HG02610 (cell line): Measurements from ENCODE around the gene ZNF384.
A peak's percentile ranks its signal among the peaks of the same experiment; 100 is the strongest.
"Not testable (repeated sequence)": the region's sequence is repeated elsewhere in the genome, so short reads cannot be mapped to it uniquely, and the experiment has no call there.

Experiments used
- ATAC-seq: cut with Tn5 transposase; IDR thresholded peaks from one replicate; pipeline ENCODE4 v1.9.1; 2021; ENCODE audit warnings: mild to moderate bottlenecking, moderate library complexity; ENCODE audit not compliant: unreplicated experiment

The ZNF384 gene

DNA sequence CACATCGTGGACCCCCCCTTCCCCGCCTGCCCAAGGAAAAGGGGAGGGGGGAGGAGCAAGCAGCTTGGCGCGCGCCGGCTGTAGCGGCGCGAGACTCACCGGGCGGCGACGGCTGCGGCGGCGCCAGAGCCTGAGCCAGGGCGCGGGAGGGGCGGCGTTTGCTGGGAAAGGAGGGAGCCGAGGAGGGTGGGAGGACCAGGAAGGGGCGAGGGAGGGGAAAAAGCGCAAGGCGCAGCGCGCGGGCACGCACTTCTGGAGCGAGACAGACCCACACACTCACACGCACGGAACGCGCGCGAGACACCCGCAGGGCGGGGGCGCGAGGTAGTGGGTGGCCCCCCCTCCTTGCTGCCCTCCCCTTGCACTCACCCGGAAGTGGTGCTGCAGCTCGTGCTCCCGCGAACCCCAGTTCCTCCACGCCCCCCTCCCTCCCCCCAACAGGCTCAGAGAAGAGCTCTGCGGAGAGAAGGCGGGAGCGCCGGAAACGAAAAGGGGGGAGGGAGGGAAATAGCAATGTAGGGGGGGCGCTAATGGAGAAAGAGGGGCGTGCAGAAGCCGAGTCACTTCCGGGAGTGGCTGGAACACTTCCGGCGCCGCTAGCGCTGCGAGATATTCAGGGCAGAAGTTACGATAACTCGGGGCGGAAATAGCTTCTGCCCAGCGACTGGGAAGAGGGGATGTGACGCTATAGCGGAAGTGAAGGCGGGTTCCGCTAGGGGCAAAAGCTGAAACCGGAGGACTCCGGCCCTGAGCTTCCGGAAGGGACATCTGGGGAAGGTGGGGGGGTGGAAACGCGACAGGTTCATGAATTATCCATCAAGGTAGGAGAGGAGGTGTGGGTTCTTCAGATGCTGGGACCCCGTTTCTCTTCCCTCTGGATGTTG, at the start of gene ZNF384:
Gene ZNF384 (minus strand): TSS at position 377 of the 884 bp plus-strand sequence. CDS start 9,855 bp downstream, outside the sequence.
- peak; percentile 83 for ATAC-seq

DNA sequence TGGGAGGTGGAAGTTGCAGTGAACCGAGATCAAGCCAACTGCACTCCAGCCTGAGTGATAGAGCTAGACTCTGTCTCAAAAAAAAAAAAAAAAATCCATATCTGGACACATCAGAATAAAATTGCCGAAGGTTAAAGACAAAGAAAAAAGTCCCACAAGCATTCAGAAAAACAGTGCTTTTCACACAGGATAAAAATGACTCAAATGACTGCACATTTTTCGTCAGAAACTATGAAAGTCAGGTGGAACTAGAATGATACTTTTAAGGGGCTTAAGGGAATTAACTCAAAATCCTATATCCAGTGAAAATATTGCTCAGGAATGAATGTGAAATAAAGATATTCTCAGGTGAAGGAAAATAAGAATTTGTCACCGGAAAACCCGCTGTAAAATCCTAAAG, 47.6 kb upstream of the ZNF384 start:
- no peak for ATAC-seq

DNA sequence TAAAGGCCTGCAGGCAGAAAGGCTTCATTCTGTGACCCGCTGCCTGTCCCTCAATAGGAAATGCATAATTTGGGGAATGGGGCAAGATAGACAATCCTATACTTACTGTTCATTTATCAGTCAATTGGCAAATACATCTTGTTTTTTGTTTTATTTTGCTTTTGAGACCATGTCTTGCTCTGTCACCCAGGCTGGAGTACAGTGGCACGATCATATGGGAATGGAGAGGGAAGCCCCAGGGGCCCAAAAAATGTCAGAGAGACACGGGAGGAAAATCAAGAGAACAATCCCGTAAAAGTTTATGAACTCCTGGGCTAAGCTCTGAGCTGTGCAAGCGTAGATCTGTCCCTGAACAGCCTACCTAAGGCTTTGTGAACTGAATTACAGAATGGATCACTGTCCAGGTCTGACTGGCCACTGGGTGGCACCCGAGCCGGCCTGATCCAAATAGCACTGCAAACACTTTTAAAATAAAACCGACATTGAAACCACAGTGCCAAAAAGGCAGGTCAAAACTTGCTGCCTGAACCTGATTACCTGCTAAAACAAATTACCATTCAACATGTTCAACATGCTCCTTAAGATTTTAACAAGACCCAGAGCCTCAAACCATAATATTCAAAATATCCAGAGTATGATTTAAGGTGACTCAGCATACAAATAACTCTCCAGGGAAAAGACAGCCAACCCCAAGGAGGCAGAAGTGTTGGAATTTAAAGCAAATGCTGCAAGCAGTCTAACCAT, 46.4 kb upstream of the ZNF384 start:
- no peak for ATAC-seq

DNA sequence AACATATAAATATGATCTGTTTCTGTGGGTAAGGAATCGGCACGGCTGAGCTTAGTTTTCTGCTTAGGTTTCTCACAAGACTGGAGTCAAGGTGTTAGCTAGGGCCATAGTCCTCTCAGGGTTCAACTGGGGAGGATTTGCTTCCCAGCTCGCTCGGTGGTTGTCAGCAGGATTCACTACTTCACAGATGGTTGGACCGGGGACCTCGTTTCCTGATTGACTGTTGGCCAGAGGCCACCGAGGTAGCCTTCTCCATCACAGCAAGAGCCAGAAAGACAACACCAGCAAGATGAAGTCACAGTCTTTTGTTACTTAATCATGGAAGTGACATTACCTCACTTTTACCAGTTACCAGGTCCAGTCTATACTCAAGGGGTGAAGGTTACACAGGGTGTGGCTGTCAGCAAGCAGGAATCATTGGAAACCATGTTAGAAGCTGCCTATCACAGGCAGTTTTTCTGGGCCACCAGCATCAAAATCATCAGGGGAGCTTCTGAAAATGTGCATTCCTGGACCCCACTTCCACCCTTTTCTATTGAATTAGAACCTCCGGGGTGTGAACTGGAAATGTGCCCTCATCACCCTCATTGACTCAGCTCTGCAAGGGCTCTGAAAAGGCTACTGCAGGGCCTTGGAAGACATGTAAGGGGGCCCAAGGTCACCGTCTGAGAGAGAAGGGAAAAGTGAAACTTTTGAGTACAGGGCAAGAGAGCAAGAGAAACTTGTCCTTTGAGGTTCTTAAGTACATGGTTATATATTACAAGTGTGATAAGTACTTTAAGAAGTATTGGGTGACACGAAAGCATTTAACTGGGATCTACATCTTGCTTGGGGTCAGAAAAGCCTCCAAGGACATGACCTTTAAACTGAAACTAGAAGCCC, 45.6 kb upstream of the ZNF384 start:
- no peak for ATAC-seq

DNA sequence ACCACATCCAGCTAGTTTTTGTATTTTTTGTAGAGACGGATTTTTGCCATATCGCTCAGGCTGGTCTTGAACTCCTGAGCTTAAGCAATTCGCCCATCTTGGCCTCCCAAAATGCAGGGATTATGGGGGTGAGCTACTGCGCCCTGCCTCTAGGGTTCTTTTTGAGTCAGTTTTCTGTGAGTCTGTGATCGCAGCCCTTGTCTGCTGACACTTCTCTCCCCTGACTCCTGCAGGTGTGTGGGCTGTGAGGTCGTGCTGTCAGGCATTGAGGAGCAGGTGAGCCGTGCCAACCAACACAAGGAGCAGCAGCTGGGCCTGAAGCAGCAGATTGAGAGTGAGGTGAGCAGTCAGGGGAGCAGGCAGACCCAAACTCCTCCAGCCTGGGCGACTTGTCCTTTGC, 41.0 kb upstream of the ZNF384 start:
- no peak for ATAC-seq

DNA sequence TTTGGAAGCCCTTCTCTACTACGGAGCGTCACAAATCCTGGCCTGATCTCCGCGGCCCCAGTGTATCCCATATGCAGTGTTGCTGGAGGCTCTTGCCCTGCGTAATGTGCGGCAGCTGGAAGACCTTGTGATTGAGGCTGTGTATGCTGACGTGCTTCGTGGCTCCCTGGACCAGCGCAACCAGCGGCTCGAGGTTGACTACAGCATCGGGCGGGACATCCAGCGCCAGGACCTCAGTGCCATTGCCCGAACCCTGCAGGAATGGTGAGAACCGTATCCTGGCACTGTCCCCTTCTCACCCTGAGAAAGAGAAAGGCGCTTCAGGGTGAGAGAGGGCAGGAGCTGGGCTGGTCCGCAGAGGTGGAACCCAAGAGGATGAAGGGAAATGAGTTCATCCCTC, 40.0 kb upstream of the ZNF384 start:
- no peak for ATAC-seq

DNA sequence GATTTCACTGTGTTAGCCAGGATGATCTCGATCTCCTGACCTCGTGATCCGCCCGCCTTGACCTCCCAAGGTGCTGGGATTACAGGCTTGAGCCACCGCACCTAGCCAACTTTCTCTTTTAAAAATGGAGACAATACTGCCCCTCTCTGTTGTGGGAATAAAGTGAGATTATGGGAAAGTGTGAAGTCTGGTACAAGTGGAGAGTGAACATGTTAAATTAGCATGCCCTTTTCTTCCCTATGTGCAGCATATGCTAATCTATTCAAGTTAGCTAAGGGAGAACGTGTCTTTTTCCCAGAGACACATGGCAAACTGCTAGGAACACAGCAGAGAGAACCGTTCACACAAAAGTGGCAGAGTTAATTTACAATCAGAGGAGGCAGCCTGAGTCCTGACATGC, 36.2 kb upstream of the ZNF384 start:
- no peak for ATAC-seq

DNA sequence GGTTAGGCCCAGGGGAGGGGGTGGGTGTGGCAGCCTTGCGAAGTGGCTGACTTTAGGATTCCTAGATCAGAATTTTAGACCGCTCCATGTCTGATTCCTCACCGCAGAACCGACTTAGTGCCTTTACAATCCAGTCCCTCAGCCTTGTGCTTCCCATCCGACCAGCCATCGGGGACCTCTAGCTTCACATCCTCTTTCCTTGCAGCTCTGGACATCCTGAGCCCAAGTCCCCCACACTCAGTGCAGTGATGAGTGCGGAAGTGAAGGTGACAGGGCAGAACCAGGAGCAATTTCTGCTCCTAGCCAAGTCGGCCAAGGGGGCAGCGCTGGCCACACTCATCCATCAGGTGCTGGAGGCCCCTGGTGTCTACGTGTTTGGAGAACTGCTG, 35.2 kb upstream of the ZNF384 start:
- ATAC-seq = peak; percentile 18

DNA sequence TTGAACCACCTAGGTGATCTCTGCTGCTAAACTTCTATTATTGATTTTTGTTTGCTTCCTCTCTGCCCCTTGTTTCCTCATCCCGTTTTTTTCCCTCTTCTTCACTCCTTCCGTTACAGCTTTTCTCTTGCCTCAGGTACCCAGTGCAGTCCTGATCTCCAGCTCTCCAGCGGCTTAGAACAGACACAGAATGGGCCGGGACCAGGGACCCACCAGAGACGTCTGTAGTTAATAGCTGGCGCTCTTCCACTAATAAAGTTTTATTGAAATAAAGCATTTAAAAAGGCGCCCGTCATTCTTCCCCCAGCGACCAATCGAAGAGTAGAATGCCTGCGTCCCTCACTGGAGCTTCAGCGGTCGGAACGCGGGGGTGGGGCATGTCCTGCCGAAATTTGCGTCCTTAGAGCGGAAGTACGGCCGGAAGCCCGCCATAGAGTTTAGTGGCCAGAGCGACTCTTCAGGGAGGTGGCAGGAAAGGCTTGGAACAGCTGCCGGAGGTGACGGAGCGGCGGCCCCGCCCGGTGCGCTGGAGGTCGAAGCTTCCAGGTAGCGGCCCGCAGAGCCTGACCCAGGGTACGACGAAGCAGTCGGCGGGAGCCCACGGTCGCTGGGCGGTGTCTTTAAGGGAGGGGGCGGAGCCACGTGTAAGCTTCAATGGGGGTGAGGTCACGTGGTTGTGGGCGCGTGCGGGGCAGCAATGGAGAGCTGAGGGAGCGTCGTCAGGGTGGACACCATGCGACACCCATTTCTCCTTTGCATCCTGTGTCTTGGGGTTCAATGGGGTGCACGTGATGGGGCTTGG, 34.6 kb upstream of the ZNF384 start, which contains the start of gene COPS7A:
Gene COPS7A (plus strand): TSS at position 440 of the 802 bp plus-strand sequence. CDS start 611 bp downstream, outside the sequence.
- peak; percentile 93 for ATAC-seq

DNA sequence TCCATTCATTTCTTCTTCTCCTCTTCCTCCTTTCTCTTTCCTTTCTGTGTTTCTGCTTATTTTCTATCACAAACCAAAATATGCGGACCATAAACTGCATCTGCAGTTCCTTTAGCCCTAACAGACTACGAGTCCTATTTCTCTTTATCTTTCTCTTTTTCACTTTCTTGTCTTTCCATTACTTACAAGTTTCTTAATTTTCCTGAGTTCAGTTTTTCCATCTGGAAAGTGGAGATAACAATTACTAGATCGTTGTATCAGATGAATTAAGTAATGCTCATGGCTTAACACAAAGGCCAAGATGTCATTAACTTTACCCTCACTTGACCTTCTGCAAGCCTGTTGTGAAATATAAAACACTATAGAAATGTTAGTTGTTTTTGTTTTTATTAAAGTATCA, 33.7 kb upstream of the ZNF384 start:
- no peak for ATAC-seq

DNA sequence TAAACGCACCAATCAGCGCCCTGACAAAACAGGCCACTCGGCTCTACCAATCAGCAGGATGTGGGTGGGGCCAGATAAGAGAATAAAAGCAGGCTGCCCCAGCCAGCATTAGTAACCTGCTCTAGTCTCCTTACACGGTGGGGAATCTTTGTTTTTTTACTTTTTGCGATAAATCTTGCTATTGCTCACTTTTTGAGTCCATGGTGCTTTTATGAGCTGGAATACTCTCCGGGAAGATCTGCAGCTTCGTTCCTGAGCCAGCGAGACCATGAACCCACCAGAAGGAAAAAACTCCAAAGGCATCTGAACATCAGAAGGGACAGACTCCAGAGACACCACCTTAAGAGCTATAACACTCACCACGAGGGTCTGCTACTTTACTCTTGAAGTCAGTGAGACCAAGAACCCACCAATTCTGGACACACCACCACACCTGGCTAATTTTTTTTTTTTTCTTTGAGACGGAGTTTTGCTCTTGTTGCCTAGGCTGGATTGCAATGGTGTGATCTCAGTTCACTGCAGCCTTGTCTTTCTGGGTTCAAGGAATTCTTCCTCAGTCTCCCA, 27.8 kb upstream of the ZNF384 start:
- ATAC-seq = no peak

DNA sequence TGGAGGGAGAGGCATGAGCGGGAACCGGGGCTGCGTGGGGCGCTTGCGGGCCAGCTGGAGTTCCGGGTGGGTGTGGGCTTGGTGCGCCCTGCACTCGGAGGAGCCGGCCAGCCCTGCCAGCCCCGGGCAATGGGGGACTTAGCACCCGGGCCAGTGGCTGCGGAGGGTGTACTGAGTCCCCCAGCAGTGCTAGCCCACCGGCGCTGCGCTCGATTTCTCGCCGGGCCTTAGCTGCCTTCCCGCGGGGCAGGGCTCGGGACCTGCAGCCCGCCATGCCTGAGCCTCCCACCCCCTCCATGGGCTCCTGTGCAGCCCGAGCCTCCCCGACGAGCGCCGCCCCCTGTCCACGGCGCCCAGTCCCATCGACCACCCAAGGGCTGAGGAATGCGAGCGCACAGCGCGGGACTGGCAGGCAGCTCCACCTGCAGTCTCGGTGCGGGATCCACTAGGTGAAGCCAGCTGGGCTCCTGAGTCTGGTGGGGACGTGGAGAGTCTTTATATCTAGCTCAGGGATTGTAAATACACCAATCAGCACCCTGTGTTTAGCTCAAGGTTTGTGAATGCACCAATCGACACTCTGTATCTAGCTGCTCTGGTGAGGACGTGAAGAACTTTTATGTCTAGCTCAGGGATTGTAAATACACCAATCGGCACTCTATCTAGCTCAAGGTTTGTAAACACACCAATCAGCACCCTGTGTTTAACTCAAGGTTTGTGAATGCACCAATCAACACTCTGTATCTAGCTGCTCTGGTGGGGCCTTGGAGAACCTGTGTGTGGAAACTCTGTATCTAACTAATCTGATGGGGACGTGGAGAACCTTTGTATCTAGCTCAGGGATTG, 27.1 kb upstream of the ZNF384 start:
- not testable (repeated sequence) for ATAC-seq

DNA sequence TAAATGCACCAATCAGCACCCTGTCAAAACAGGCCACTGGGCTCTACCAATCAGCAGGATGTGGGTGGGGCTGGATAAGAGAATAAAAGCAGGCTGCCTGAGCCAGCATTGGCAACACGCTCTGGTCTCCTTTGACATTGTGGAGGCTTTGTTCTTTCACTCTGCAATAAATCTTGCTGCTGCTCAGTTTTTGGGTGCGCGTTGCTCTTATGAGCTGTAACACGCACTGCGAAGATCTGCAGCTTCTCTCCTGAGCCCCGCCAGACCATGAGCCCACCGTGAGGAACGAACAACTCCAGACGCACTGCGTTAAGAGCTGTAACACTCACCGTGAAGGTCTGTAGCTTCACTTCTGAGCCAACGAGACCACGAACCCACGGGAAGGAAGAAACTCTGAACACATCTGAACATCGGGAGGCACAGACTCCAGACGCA, 19.8 kb upstream of the ZNF384 start:
- ATAC-seq = no peak

DNA sequence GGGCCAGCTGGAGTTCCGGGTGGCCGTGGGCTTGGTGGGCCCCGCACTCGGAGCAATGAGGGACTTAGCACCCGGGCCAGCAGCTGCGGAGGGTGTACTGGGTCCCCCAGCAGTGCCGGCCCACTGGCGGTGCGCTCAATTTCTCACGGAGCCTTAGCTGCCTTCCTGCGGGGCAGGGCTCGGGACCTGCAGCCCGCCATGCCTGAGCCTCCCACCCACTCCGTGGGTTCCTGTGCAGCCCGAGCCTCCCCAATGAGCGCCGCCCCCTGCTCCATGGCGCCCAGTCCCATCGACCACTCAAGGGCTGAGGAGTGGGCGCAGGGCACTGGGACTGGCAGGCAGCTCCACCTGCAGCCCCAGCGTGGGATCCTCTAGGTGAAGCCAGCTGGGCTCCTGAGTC, 19.2 kb upstream of the ZNF384 start:
- ATAC-seq = not testable (repeated sequence)

DNA sequence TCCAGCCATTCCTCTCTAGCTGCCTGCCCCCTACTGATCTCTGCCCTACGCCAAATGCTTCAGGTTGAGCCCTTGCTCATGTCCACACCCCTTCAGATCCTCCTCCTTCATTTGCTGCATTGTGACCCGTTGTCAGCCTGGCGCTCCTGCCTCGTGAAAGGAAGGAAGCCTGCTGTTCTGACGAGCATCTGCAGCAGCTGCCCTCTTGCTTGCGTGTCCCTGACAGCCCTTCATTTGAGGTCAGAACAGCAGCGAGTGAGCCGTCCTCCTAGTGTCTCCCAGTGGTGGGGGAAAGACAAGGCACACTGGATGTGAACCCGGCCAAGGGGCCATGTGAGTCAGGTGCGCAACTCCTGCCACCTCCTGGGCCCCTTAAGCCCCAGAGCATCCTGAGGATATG, 14.5 kb upstream of the ZNF384 start:
- ATAC-seq = no peak

DNA sequence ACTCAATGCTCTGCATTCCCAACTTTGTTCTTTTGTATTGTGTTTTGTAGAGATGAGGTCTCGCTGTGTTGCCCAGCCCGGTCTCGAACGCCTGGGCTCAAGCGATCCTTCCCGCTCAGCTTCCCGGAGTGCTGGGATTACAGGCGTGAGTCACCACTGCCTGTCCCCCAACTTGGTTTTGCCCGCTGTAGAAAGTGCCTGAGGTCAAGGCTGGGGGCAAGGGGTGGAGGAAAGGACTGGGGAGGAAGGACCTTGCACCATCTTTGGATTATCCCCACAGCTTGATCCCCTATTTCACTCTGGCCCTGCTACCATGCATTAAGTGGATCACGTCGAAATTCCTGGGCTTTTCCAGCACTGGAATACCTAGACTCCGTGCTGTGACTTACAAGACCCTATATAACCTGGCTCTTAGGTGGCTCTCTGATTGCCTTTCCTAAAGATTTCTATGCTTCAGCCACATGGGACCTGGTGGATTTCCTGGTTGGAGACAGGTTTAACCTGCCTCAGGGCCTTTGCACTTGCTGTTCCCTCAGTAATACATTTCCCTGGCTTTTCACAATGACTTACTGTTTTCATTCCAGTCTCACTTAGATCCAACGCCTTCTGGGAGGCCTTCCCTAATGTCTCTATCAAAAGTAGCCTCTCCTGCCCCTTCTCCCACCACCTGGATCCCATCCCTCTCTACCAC, 12.0 kb upstream of the ZNF384 start:
- ATAC-seq = no peak

DNA sequence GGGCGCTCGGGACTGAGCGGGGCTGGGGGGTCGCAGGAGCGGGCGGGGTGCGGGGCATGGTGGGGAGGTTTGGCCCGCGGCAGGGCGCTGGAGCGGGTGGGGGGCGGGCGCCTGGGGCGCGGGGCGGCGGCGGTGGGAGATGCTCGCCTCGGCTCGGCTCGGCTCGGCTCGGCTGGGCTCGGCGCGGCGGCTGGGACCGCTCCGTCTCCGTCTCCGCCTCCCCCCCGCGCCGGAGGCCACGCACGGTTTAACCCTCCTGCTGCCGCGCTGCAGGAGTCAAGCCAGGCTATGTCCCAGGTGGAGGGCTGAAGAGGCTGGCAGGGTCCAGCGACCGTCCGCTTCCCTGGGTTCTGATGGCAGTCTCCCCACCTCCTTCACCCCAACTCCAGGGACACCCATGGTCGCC, 11.5 kb upstream of the ZNF384 start, which contains the start of gene PIANP:
Gene PIANP (minus strand): TSS at position 170 of the 406 bp plus-strand sequence. CDS start 2,754 bp downstream, outside the sequence.
- no peak for ATAC-seq

DNA sequence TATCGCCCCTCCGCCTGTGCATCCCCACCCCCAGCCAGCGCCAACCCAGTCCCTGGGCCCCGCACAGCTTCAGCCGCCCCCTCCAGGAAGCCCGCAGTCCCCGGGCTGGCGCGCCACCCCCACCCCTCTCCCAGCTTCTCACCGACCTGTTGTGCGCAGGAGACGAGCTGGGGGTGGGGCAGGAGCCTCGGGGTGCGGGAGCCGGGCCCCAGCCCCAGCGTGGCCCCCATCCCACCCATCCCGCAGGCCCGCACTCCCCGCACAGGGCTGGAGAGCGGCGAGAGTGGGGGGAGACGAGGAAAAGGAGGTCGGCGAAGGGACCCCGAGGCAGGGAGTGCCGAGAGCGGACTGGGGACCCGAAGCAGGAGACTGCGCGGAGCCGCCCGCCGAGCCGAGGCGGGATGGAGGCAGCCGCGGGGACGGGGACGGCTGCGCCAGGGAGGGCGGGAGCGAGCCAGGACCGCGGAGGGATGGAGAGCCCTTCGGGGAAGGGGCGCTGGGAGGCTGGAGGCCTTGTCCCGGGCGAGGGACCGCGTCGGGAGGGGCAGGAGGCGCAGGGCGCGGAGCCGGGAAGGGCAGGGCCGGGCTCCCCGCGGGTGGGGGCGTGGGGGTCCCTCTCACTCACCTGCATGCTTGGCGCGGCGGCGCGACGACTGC, 10.9 kb upstream of the ZNF384 start:
- ATAC-seq = no peak
